Measurements from ENCODE around the gene LAMB1. TPM values are rescaled to one million over a fixed set of nuclear protein-coding genes. Genes with fewer than 3 reads are reported as not detected.
"Not testable (repeated sequence)": the region's sequence is repeated elsewhere in the genome, so short reads cannot be mapped to it uniquely, and the experiment has no call there.

The LAMB1 gene
- polyA plus RNA-seq, 6 donors from 2014 or later = 0.82 to 1.1 TPM; not detected in 4

DNA sequence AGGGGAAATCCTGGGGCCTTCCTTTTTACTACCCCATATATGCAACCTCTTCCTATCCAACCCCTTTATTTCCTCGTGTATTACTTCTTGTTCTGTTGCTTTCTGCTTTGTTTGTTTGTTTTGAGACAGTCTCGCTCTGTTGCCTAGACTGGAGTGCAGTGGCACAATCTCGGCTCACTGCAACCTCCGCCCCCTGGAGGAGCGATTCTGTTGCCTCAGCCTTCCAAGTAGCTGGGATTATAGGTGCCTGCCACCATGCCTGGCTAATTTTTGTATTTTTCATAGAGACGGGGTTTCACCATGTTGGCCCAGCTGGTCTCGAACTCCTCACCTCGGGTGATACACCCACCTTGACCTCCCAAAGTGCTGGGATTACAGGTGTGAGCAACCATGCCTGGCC lies 30.3 kb upstream of the LAMB1 start:
- peaks cover 0 to 20% (median 17%) of the 10 kb centered on the region in 3 donors for H3K27me3 Mint-ChIP-seq
- not testable (repeated sequence) for H3K36me3 Mint-ChIP-seq; H3K4me3 Mint-ChIP-seq; H3K27ac Mint-ChIP-seq; H3K4me1 Mint-ChIP-seq; ATAC-seq (ENCODE audit: low read depth in 2 of 2); H3K9me3 Mint-ChIP-seq; DNase-seq

DNA sequence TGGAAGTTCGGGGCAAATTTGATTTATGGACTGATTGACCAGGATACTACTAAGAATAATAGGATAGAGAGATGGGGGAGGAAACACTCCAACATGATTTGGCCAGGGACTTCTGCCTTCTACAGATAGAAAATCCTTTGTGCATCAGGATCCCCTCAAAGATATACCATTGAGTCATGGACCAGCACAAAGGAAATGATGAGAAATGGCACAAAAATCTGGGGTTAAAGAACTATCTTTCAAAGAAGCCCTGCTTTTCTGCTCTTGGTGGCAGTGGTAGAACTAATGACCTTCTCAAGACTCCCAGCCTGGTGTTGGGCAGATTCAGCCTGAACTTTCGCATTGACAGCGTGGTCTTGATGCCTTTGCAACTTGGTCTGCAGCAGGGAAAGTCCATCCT lies 27.6 kb upstream of the LAMB1 start:
- ATAC-seq (ENCODE audit: low read depth in 2 of 2) (no peak), DNase-seq (no peak)
- Mint-ChIP-seq H3K9me3 (no peaks in the 10 kb centered on the region), H3K27ac (no peak overlapping the region), H3K36me3 (no peaks in the 10 kb centered on the region), H3K27me3 (peaks cover 0 to 17% (median 13%) of the 10 kb centered on the region in 3 donors), H3K4me3 (peak overlapping the region in 1 of 8 donors; percentile 27), H3K4me1 (no peaks in the 10 kb centered on the region)

DNA sequence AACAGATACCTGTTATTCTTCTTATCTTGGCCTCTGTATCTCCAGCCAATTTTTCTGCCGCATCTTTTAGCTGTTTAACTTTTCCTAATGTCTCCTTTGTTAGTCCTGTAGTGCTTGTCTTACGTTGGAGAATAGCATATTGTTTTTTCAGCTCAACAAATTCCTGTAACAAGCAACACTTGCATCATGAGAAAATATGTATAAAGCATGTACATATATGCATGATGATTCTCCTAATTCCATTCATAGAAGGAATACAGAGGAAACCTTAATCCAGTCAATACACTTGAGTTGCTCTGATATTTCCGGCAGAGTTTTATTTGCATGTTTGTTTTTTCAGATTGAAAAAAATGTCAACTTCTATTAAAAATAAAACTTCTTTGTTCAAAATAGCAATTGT lies 26.1 kb upstream of the LAMB1 start:
- DNase-seq = no peak
- peaks cover 0 to 18% (median 17%) of the 10 kb centered on the region in 3 donors for H3K27me3 Mint-ChIP-seq
- H3K4me1 Mint-ChIP-seq = no peaks in the 10 kb centered on the region
- H3K9me3 Mint-ChIP-seq = no peaks in the 10 kb centered on the region
- H3K4me3 Mint-ChIP-seq = no peak overlapping the region
- no peak for ATAC-seq (ENCODE audit: low read depth in 2 of 2)
- no peak overlapping the region for H3K27ac Mint-ChIP-seq
- no peaks in the 10 kb centered on the region for H3K36me3 Mint-ChIP-seq

DNA sequence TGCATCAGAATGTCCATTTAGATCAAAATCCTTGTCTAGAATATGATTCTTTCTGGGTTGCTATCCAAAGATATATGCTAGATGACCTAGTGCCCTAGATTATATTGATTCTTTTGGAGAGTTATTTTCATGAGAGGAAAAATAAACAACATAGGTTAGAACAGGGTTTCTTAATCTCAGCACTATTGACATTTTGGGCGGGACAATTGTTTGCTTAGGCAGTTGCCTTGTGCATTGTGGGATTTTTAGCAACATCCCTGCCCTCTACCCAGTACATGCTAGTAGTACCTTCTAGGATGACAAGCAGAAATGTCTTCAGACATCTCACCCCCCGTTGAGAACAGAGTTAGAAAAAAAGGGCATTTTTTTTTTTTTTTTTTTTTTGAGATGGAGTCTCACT lies 25.1 kb upstream of the LAMB1 start:
- no peak overlapping the region for H3K4me3 Mint-ChIP-seq
- H3K9me3 Mint-ChIP-seq = no peaks in the 10 kb centered on the region
- no peaks in the 10 kb centered on the region for H3K4me1 Mint-ChIP-seq
- H3K27me3 Mint-ChIP-seq = peaks cover 0 to 17% (median 15%) of the 10 kb centered on the region in 3 donors
- no peaks in the 10 kb centered on the region for H3K36me3 Mint-ChIP-seq
- ATAC-seq (ENCODE audit: low read depth in 2 of 2) (no peak), DNase-seq (no peak)
- no peak overlapping the region for H3K27ac Mint-ChIP-seq

DNA sequence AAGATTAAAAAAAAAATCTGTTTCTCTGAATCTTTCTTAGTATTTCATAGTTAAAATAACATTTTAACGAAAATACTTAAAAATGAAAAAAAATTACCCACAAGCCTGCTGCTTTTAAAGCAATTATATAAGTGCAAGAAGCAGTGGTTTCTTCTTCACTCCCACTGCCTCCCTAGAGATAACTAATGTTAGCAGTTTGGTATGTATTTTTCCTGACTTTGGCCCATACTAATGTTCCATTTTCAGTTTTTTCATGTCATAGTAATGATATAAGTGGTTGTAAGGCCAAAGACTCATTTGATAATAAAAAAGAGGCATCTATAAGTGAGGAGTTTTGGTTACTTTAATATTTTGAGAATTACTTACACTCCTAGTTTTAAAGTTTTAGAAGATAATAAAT lies 24.3 kb upstream of the LAMB1 start:
- no peaks in the 10 kb centered on the region for H3K9me3 Mint-ChIP-seq
- no peak overlapping the region for H3K4me3 Mint-ChIP-seq
- peaks cover 0 to 17% (median 14%) of the 10 kb centered on the region in 3 donors for H3K27me3 Mint-ChIP-seq
- DNase-seq (no peak), ATAC-seq (ENCODE audit: low read depth in 2 of 2) (no peak)
- H3K4me1 Mint-ChIP-seq = no peaks in the 10 kb centered on the region
- no peak overlapping the region for H3K27ac Mint-ChIP-seq
- no peaks in the 10 kb centered on the region for H3K36me3 Mint-ChIP-seq

DNA sequence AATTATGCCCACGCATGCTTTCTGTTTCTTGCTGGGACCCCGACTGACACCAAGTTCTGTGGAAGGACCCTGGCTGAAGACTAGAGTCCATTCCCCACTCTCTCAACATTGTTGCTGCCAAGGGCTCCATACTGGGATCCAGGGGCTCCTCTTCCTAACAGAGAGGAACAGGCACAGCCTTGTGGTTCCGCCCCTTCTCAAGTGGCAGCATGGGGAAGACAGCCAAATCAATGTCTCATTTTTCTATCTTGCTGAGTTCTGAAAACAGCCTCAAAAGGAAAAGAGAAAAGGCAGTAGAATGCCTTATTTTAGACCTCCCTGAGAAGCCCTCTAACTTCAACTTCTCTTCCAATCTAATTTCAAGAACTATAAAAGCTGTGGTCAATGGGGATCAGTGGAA lies 23.7 kb upstream of the LAMB1 start:
- Mint-ChIP-seq H3K9me3 (no peaks in the 10 kb centered on the region), H3K4me1 (no peaks in the 10 kb centered on the region), H3K27ac (no peak overlapping the region), H3K27me3 (peaks cover 0 to 17% (median 14%) of the 10 kb centered on the region in 3 donors), H3K36me3 (no peaks in the 10 kb centered on the region), H3K4me3 (no peak overlapping the region)
- ATAC-seq (ENCODE audit: low read depth in 2 of 2) = no peak
- DNase-seq = no peak

DNA sequence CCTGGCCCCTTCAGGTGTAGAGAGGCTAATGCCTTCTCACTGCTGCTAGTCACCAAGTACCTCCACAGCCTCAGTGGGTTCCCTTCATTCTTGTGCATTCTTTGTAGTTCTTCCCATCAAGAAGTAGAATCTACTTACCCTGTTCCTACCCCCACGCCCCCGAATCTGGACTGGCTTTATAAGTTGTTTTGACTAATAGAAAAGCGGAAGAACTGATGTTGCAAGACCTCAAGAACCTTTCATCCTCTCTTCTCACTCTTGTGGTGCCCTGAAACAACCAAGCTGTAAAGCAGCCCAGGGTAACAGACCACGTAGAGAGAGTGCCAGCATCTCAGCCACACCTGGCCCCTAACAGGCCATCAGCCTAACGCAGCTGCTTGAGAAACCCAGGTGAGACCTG lies 23.2 kb upstream of the LAMB1 start:
- no peaks in the 10 kb centered on the region for H3K9me3 Mint-ChIP-seq
- H3K27ac Mint-ChIP-seq = peak overlapping the region in 1 of 6 donors; percentile 32
- no peaks in the 10 kb centered on the region for H3K4me1 Mint-ChIP-seq
- no peaks in the 10 kb centered on the region for H3K36me3 Mint-ChIP-seq
- peaks cover 0 to 17% (median 9%) of the 10 kb centered on the region in 3 donors for H3K27me3 Mint-ChIP-seq
- no peak overlapping the region for H3K4me3 Mint-ChIP-seq
- DNase-seq = no peak
- no peak for ATAC-seq (ENCODE audit: low read depth in 2 of 2)

- ATAC-seq (ENCODE audit: low read depth in 2 of 2) (no peak), DNase-seq (no peak)
- Mint-ChIP-seq H3K27me3 (peaks cover 0 to 20% (median 14%) of the 10 kb centered on the region in 3 donors), H3K4me1 (no peaks in the 10 kb centered on the region), H3K4me3 (no peak overlapping the region), H3K36me3 (no peaks in the 10 kb centered on the region), H3K9me3 (no peaks in the 10 kb centered on the region), H3K27ac (no peak overlapping the region)
Observed at GRCh38 chr7:108024538-108024937, 21.6 kb upstream of the LAMB1 start.

- ATAC-seq (ENCODE audit: low read depth in 2 of 2) (no peak), DNase-seq (no peak)
- Mint-ChIP-seq H3K4me3 (no peak overlapping the region), H3K36me3 (no peaks in the 10 kb centered on the region), H3K27ac (no peak overlapping the region), H3K4me1 (no peaks in the 10 kb centered on the region), H3K27me3 (peaks cover 21 to 34% (median 29%) of the 10 kb centered on the region in 3 donors), H3K9me3 (no peaks in the 10 kb centered on the region)
Observed at GRCh38 chr7:108020585-108020984, 17.6 kb upstream of the LAMB1 start.

GRCh38 chr7:108018668-108019067 lies 15.7 kb upstream of the LAMB1 start:
- no peak overlapping the region for H3K4me3 Mint-ChIP-seq
- H3K36me3 Mint-ChIP-seq = no peaks in the 10 kb centered on the region
- DNase-seq = no peak
- H3K9me3 Mint-ChIP-seq = no peaks in the 10 kb centered on the region
- H3K4me1 Mint-ChIP-seq = no peaks in the 10 kb centered on the region
- ATAC-seq (ENCODE audit: low read depth in 2 of 2) = no peak
- peaks cover 16 to 34% (median 33%) of the 10 kb centered on the region in 3 donors for H3K27me3 Mint-ChIP-seq
- H3K27ac Mint-ChIP-seq = no peak overlapping the region

GRCh38 chr7:108017776-108018151 lies 14.8 kb upstream of the LAMB1 start:
- peaks cover 16 to 38% (median 36%) of the 10 kb centered on the region in 3 donors for H3K27me3 Mint-ChIP-seq
- H3K9me3 Mint-ChIP-seq = no peaks in the 10 kb centered on the region

GRCh38 chr7:108016841-108017775 lies 14.1 kb upstream of the LAMB1 start:
- DNase-seq = no peak
- Mint-ChIP-seq H3K27ac (peak overlapping the region in 1 of 6 donors; percentile 35), H3K36me3 (no peaks in the 10 kb centered on the region), H3K4me1 (no peaks in the 10 kb centered on the region), H3K27me3 (peaks cover 16 to 42% (median 40%) of the 10 kb centered on the region in 3 donors), H3K4me3 (no peak overlapping the region), H3K9me3 (no peaks in the 10 kb centered on the region)
- ATAC-seq (ENCODE audit: low read depth in 2 of 2) = no peak

More at GRCh38 chr7:108017776-108018151, 14.8 kb upstream of the LAMB1 start:
- H3K36me3 Mint-ChIP-seq = no peaks in the 10 kb centered on the region
- H3K27ac Mint-ChIP-seq = no peak overlapping the region
- no peak for ATAC-seq (ENCODE audit: low read depth in 2 of 2)
- DNase-seq = no peak
- H3K4me1 Mint-ChIP-seq = no peaks in the 10 kb centered on the region
- no peak overlapping the region for H3K4me3 Mint-ChIP-seq

GRCh38 chr7:108015740-108016139 lies 12.8 kb upstream of the LAMB1 start:
- peak overlapping the region in 1 of 6 donors; percentile 24 for H3K27ac Mint-ChIP-seq
- no peaks in the 10 kb centered on the region for H3K4me1 Mint-ChIP-seq
- DNase-seq = no peak
- H3K27me3 Mint-ChIP-seq = peaks cover 18 to 40% (median 38%) of the 10 kb centered on the region in 3 donors
- ATAC-seq (ENCODE audit: low read depth in 2 of 2) = no peak
- no peaks in the 10 kb centered on the region for H3K36me3 Mint-ChIP-seq
- no peaks in the 10 kb centered on the region for H3K9me3 Mint-ChIP-seq
- no peak overlapping the region for H3K4me3 Mint-ChIP-seq
